C1 segment of cervical spinal cord (tissue), 14 donors: ENCODE measurements around the gene RIC1.
"Not testable (repeated sequence)": the region's sequence is repeated elsewhere in the genome, so short reads cannot be mapped to it uniquely, and the experiment has no call there.

Experiments used
- DNase-seq, 14 donors: peaks; one replicate each; lab custom pipeline; 2025; lab: John Stamatoyannopoulos, UW

RIC1 gene

GRCh38 chr9:5628530-5629311 lies at the start of gene RIC1:
RIC1 (plus strand) TSS chr9:5629107; CDS start chr9:5629310, 203 bp downstream.
- peak; percentile 76 to 97 (median 92) for DNase-seq

GRCh38 chr9:5579881-5580280 lies 49.0 kb upstream of the RIC1 start:
- DNase-seq: no peak

GRCh38 chr9:5580650-5581049 lies 48.3 kb upstream of the RIC1 start:
- DNase-seq: no peak

GRCh38 chr9:5581706-5582105 lies 47.2 kb upstream of the RIC1 start:
- DNase-seq: not testable (repeated sequence)

GRCh38 chr9:5582835-5583195 lies 46.1 kb upstream of the RIC1 start:
- DNase-seq: peak in 1 of 14 donors; percentile 10

GRCh38 chr9:5586391-5586802 lies 42.5 kb upstream of the RIC1 start:
- no peak for DNase-seq

GRCh38 chr9:5587024-5587423 lies 41.9 kb upstream of the RIC1 start:
- no peak for DNase-seq

GRCh38 chr9:5592231-5592630 lies 36.7 kb upstream of the RIC1 start:
- DNase-seq: no peak

GRCh38 chr9:5592904-5593303 lies 36.0 kb upstream of the RIC1 start:
- DNase-seq: no peak

- no peak for DNase-seq
These were observed 35.0 kb upstream of the RIC1 start for GRCh38 chr9:5593904-5594303.

- no peak for DNase-seq
These were observed 32.7 kb upstream of the RIC1 start for GRCh38 chr9:5596173-5596572.

- DNase-seq: peak in 1 of 14 donors; percentile 1
These were observed 20.3 kb upstream of the RIC1 start for GRCh38 chr9:5608298-5609225.

- DNase-seq: no peak
These were observed 19.7 kb upstream of the RIC1 start for GRCh38 chr9:5609226-5609596.

GRCh38 chr9:5610491-5610890 lies 18.4 kb upstream of the RIC1 start:
- no peak for DNase-seq

- peak in 1 of 14 donors; percentile 12 for DNase-seq
These were observed 17.4 kb upstream of the RIC1 start for GRCh38 chr9:5611321-5612184.

- no peak for DNase-seq
These were observed 16.7 kb upstream of the RIC1 start for GRCh38 chr9:5612185-5612530.

GRCh38 chr9:5614192-5614591 lies 14.7 kb upstream of the RIC1 start:
- no peak for DNase-seq

GRCh38 chr9:5614985-5615384 lies 13.9 kb upstream of the RIC1 start:
- DNase-seq: no peak

- no peak for DNase-seq
These were observed 11.2 kb upstream of the RIC1 start for GRCh38 chr9:5617749-5618148.

- no peak for DNase-seq
These were observed 8.4 kb upstream of the RIC1 start for GRCh38 chr9:5620494-5620893.

- no peak for DNase-seq
These were observed 7.6 kb upstream of the RIC1 start for GRCh38 chr9:5621327-5621726.

- DNase-seq: no peak
These were observed 6.9 kb upstream of the RIC1 start for GRCh38 chr9:5622016-5622415.
